H9 (cell line): ENCODE data around the gene TESK2. TPM values are rescaled to one million over a fixed set of nuclear protein-coding genes. Genes with fewer than 3 reads are reported as not detected.

Experiments
- DNase-seq: peaks from one replicate; pipeline ENCODE4 v3.0.0-alpha.2; 2017
- H2AFZ ChIP-seq: one replicate; pipeline ENCODE4 v1.6.1; 2013; ENCODE audit warnings: mild to moderate bottlenecking, low read length, control low read depth, moderate library complexity
- H2AK5ac ChIP-seq: 2 replicates; pipeline ENCODE4 v1.6.1; 2013; ENCODE audit warnings: low read length, control low read depth, mixed read lengths; ENCODE audit not compliant: insufficient read length
- H2BK120ac ChIP-seq: one replicate; pipeline ENCODE4 v1.6.1; 2013; ENCODE audit warnings: low read depth, mild to moderate bottlenecking, low read length, control low read depth, inconsistent platforms; ENCODE audit not compliant: poor library complexity, severe bottlenecking
- H2BK12ac ChIP-seq: 2 replicates; pipeline ENCODE4 v1.6.1; 2013; ENCODE audit warnings: low read length, control low read depth, mixed read lengths, low read depth; ENCODE audit not compliant: insufficient read length
- H2BK15ac ChIP-seq: 2 replicates; pipeline ENCODE4 v1.6.1; 2013; ENCODE audit warnings: low read depth, low read length, control low read depth
- H2BK20ac ChIP-seq: one replicate; pipeline ENCODE4 v1.6.1; 2013; ENCODE audit warnings: low read depth, mild to moderate bottlenecking, low read length, control low read depth, inconsistent platforms; ENCODE audit not compliant: poor library complexity, severe bottlenecking
- H2BK5ac ChIP-seq: 2 replicates; pipeline ENCODE4 v1.6.1; 2013; ENCODE audit warnings: low read length, control low read depth, mixed read lengths; ENCODE audit not compliant: insufficient read length
- H3K14ac ChIP-seq: 2 replicates; pipeline ENCODE4 v1.6.1; 2013; ENCODE audit warnings: low read length, control low read depth; ENCODE audit not compliant: insufficient read depth
- H3K18ac ChIP-seq: 2 replicates; pipeline ENCODE4 v1.6.1; 2013; ENCODE audit warnings: low read depth, mild to moderate bottlenecking, mixed read lengths, low read length, control low read depth; ENCODE audit not compliant: insufficient read length
- H3K23ac ChIP-seq: 2 replicates; pipeline ENCODE4 v1.6.1; 2013; ENCODE audit warnings: low read length, control low read depth, mixed read lengths, low read depth; ENCODE audit not compliant: insufficient read length
- H3K23me2 ChIP-seq: 2 replicates; pipeline ENCODE4 v1.6.1; 2013; ENCODE audit warnings: low read depth, mild to moderate bottlenecking, mixed read lengths, low read length, control low read depth; ENCODE audit not compliant: insufficient read length, poor library complexity, severe bottlenecking
- H3K27ac ChIP-seq: 2 replicates; pipeline ENCODE4 v1.5.1; 2013; ENCODE audit warnings: low read length, control low read depth, mixed read lengths, low read depth; ENCODE audit not compliant: insufficient read length
- H3K27me3 ChIP-seq: 2 replicates; pipeline ENCODE4 v1.6.1; 2013; ENCODE audit warnings: low read length, control low read depth, inconsistent platforms; ENCODE audit not compliant: insufficient read depth
- H3K4ac ChIP-seq: 2 replicates; pipeline ENCODE4 v1.6.1; 2013; ENCODE audit warnings: low read depth, mild to moderate bottlenecking, control low read depth, inconsistent platforms, low read length, moderate library complexity
- H3K4me1 ChIP-seq: 2 replicates; pipeline ENCODE4 v1.6.1; 2013; ENCODE audit warnings: low read length, control low read depth, inconsistent platforms; ENCODE audit not compliant: insufficient read depth
- H3K4me2 ChIP-seq: 2 replicates; pipeline ENCODE4 v1.6.1; 2013; ENCODE audit warnings: low read length, control low read depth, mixed read lengths; ENCODE audit not compliant: insufficient read length, insufficient read depth
- H3K56ac ChIP-seq: 2 replicates; pipeline ENCODE4 v1.6.1; 2013; ENCODE audit warnings: low read depth, mild to moderate bottlenecking, mixed read lengths, low read length, control low read depth; ENCODE audit not compliant: insufficient read length
- H3K79me1 ChIP-seq: 2 replicates; pipeline ENCODE4 v1.6.1; 2013; ENCODE audit warnings: low read depth, mild to moderate bottlenecking, moderate library complexity, low read length, control low read depth, inconsistent platforms; ENCODE audit not compliant: insufficient read depth, poor library complexity, severe bottlenecking
- H3K79me2 ChIP-seq: 2 replicates; pipeline ENCODE4 v1.6.1; 2013; ENCODE audit warnings: low read length, control low read depth, inconsistent platforms; ENCODE audit not compliant: insufficient read depth
- H3K9ac ChIP-seq: 2 replicates; pipeline ENCODE4 v1.6.1; 2013; ENCODE audit warnings: low read length, control low read depth, mixed read lengths; ENCODE audit not compliant: insufficient read length; ENCODE audit errors: extremely low read depth
- H3K9me3 ChIP-seq: one replicate; pipeline ENCODE4 v1.6.1; 2013; ENCODE audit warnings: low read depth, low read length, inconsistent platforms; ENCODE audit not compliant: control insufficient read depth
- H3T11ph ChIP-seq: one replicate; pipeline ENCODE4 v1.6.1; 2013; ENCODE audit warnings: mild to moderate bottlenecking, low read length, control low read depth, inconsistent platforms
- H4K20me1 ChIP-seq: one replicate; pipeline ENCODE4 v1.6.1; 2013; ENCODE audit not compliant: control insufficient read depth, insufficient read length, insufficient read depth
- H4K5ac ChIP-seq: 2 replicates; pipeline ENCODE4 v1.6.1; 2013; ENCODE audit warnings: low read depth, mild to moderate bottlenecking, mixed read lengths, low read length, control low read depth; ENCODE audit not compliant: insufficient read length
- H4K8ac ChIP-seq: replicated peaks from 2 replicates; pipeline ENCODE4 v1.6.1; 2013; ENCODE audit warnings: low read length, control low read depth, mixed read lengths, low read depth; ENCODE audit not compliant: insufficient read length
- H4K91ac ChIP-seq: 2 replicates; pipeline ENCODE4 v1.6.1; 2013; ENCODE audit warnings: low read depth, mild to moderate bottlenecking, moderate library complexity, mixed read lengths, low read length, control low read depth; ENCODE audit not compliant: insufficient read length
- H3K27ac Mint-ChIP-seq, 3 experiments: 2 replicates in 2 of 3; 3 replicates in 1 of 3; pipeline ENCODE4 v1.8.0; 2020 to 2021; ENCODE audit warnings: mixed read lengths in 3 of 3, mild to moderate bottlenecking in 1 of 3, moderate library complexity in 1 of 3
- H3K27me3 Mint-ChIP-seq: 2 replicates; pipeline ENCODE4 v1.8.0; 2021; ENCODE audit warnings: low read depth, mild to moderate bottlenecking, moderate library complexity, mixed read lengths
- H3K36me3 Mint-ChIP-seq, 3 experiments: 2 replicates in 2 of 3; 3 replicates in 1 of 3; pipeline ENCODE4 v1.8.0; 2020 to 2021; ENCODE audit warnings: low read depth in 3 of 3, mixed read lengths in 3 of 3; ENCODE audit not compliant: insufficient read depth in 1 of 3
- H3K4me1 Mint-ChIP-seq, 2 experiments: 2 replicates each; pipeline ENCODE4 v1.8.0; 2020; ENCODE audit warnings: mixed read lengths in 2 of 2
- H3K4me3 Mint-ChIP-seq, 2 experiments: 2 replicates in 1 of 2; 3 replicates in 1 of 2; pipeline ENCODE4 v1.8.0; 2020 to 2021; ENCODE audit warnings: mild to moderate bottlenecking in 2 of 2, mixed read lengths in 2 of 2, moderate library complexity in 1 of 2
- H3K9me3 Mint-ChIP-seq, 2 experiments: 2 replicates in 1 of 2; 3 replicates in 1 of 2; pipeline ENCODE4 v1.8.0; 2020; ENCODE audit warnings: mild to moderate bottlenecking in 2 of 2, mixed read lengths in 2 of 2, moderate library complexity in 1 of 2
- WGBS: extraction: QIAGEN DNeasy Blood & Tissue Kit; methylation state at CpG from one replicate; pipeline ENCODE4 v1.1.7; 2013; ENCODE audit warnings: missing lambda C conversion rate, low lambda C conversion rate, mixed read lengths; ENCODE audit not compliant: insufficient read length; ENCODE audit errors: extremely low coverage; 5-methylcytosine and 5-hydroxymethylcytosine counted together
- total RNA-seq: library from RNA; stranded (reverse); gene quantifications from 2 replicates; pipeline ENCODE4 v1.2.1, GENCODE V29; 2021
- TF ChIP-seq, protein P1 (sequence below): fragments of 200-600 bp; sonication (generic); conservative IDR thresholded peaks from 3 replicates; pipeline ENCODE4 v1.8.0; 2021; ENCODE audit warnings: antibody characterized with exemption, mild to moderate bottlenecking

Gene TESK2
- total RNA-seq, 1 experiment from 2014 or later: 7.2 TPM

DNA sequence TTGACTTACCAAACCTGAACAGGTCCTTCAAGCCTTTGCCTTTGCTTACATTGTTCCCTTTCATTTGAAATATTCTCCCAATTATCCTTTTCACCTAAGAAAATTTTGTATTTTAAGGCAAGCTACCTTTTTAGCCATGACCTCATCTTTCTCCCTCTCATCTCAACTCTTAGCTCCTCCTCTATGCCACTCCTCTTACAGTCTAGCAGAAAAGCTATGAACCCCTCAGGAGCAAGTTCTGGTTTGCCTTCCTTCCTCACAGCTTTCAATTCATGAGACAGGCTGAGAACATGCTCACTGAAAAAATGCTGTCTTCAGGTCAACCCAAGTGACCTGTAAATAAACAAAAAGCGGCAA lies 142.4 kb downstream of the TESK2 start:
- H3K18ac ChIP-seq: no peak overlapping the region
- peaks cover 6 to 30% (median 9%) of the 10 kb centered on the region in 3 experiments for H3K36me3 Mint-ChIP-seq
- H4K20me1 ChIP-seq: no peaks in the 10 kb centered on the region
- H3K56ac ChIP-seq: no peak overlapping the region
- no peak overlapping the region for H2BK120ac ChIP-seq
- H3K79me2 ChIP-seq: no peaks in the 10 kb centered on the region
- no peak overlapping the region for H3K27ac Mint-ChIP-seq
- DNase-seq: no peak
- H2AFZ ChIP-seq: no peak overlapping the region
- no peak overlapping the region for H3K4me2 ChIP-seq
- H3K4me3 Mint-ChIP-seq: no peak overlapping the region
- no peak overlapping the region for H2BK12ac ChIP-seq
- H2BK5ac ChIP-seq: no peak overlapping the region
- no peak overlapping the region for H4K8ac ChIP-seq
- H3K4me1 ChIP-seq: no peaks in the 10 kb centered on the region
- no peak overlapping the region for H3K23ac ChIP-seq
- no peaks in the 10 kb centered on the region for H3K79me1 ChIP-seq
- no peak overlapping the region for H2AK5ac ChIP-seq
- H3T11ph ChIP-seq: no peak overlapping the region
- H3K14ac ChIP-seq: no peak overlapping the region
- WGBS: no CpG with 5 or more reads among the region's 1 CpG
- H3K9me3 Mint-ChIP-seq: no peaks in the 10 kb centered on the region
- H2BK20ac ChIP-seq: no peak overlapping the region
- H4K91ac ChIP-seq: no peak overlapping the region
- H3K27me3 Mint-ChIP-seq: no peaks in the 10 kb centered on the region
- H3K27me3 ChIP-seq: no peaks in the 10 kb centered on the region
- H3K4ac ChIP-seq: no peak overlapping the region
- H3K4me1 Mint-ChIP-seq: no peaks in the 10 kb centered on the region
- H3K27ac ChIP-seq: no peak overlapping the region
- no peaks in the 10 kb centered on the region for H3K23me2 ChIP-seq
- no peak overlapping the region for H4K5ac ChIP-seq
- no peaks in the 10 kb centered on the region for H3K9me3 ChIP-seq
- no peak overlapping the region for H3K9ac ChIP-seq
- H2BK15ac ChIP-seq: no peak overlapping the region
- TF ChIP-seq, protein P1, sequence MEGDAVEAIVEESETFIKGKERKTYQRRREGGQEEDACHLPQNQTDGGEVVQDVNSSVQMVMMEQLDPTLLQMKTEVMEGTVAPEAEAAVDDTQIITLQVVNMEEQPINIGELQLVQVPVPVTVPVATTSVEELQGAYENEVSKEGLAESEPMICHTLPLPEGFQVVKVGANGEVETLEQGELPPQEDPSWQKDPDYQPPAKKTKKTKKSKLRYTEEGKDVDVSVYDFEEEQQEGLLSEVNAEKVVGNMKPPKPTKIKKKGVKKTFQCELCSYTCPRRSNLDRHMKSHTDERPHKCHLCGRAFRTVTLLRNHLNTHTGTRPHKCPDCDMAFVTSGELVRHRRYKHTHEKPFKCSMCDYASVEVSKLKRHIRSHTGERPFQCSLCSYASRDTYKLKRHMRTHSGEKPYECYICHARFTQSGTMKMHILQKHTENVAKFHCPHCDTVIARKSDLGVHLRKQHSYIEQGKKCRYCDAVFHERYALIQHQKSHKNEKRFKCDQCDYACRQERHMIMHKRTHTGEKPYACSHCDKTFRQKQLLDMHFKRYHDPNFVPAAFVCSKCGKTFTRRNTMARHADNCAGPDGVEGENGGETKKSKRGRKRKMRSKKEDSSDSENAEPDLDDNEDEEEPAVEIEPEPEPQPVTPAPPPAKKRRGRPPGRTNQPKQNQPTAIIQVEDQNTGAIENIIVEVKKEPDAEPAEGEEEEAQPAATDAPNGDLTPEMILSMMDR: no peak
